ENCODE measurements around the gene COL4A3. TPM values are rescaled to one million over a fixed set of nuclear protein-coding genes. Genes with fewer than 3 reads are reported as not detected.
"Not testable (repeated sequence)": the region's sequence is repeated elsewhere in the genome, so short reads cannot be mapped to it uniquely, and the experiment has no call there.

The COL4A3 gene
- total RNA-seq, 2 donors from 2014 or later, result 1.6 to 16.5 TPM

DNA sequence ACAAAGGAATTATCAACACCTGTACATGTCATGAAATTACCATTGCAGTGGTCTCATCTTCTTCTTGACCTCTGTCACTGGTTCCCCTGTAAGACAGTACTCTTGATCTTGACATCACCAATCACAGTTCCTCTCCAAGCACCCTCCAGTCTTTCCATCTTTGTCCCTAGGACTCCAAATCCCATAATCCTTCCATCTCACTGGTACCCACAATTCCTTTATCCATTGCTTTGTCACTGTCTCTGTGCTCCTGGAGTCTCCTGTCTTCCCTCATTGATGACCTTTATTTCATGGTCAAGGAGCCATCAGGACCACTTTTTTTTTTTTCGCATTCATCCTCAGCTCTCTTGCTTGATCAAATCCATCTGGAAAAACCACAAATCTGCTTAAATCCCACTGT lies 56.7 kb downstream of the COL4A3 start:
- 47 to 97% methylated on average over 1 of the region's 1 CpG for whole genome bisulfite sequencing, 2 donors
- DNase-seq, result no peak
- no peak for TF ChIP-seq POLR2A (IDR thresholded peaks at IDR 0.05)
- TF ChIP-seq, protein P1, sequence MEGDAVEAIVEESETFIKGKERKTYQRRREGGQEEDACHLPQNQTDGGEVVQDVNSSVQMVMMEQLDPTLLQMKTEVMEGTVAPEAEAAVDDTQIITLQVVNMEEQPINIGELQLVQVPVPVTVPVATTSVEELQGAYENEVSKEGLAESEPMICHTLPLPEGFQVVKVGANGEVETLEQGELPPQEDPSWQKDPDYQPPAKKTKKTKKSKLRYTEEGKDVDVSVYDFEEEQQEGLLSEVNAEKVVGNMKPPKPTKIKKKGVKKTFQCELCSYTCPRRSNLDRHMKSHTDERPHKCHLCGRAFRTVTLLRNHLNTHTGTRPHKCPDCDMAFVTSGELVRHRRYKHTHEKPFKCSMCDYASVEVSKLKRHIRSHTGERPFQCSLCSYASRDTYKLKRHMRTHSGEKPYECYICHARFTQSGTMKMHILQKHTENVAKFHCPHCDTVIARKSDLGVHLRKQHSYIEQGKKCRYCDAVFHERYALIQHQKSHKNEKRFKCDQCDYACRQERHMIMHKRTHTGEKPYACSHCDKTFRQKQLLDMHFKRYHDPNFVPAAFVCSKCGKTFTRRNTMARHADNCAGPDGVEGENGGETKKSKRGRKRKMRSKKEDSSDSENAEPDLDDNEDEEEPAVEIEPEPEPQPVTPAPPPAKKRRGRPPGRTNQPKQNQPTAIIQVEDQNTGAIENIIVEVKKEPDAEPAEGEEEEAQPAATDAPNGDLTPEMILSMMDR (IDR thresholded peaks at IDR 0.05), result no peak
- Histone ChIP-seq H3K27ac (no peak overlapping the region), H3K27me3 (no peaks in the 10 kb centered on the region), H3K4me3 (no peak overlapping the region), H3K4me1 (no peaks in the 10 kb centered on the region), H3K9me3 (no peaks in the 10 kb centered on the region), H3K36me3 (replicated peaks in 1 of 2; ENCODE audit: insufficient read depth in 1 of 2, low read depth in 2 of 2) (no peaks in the 10 kb centered on the region)
- intact Hi-C loops (cut with DNase I), result no loop called here
- ATAC-seq, result no peak

DNA sequence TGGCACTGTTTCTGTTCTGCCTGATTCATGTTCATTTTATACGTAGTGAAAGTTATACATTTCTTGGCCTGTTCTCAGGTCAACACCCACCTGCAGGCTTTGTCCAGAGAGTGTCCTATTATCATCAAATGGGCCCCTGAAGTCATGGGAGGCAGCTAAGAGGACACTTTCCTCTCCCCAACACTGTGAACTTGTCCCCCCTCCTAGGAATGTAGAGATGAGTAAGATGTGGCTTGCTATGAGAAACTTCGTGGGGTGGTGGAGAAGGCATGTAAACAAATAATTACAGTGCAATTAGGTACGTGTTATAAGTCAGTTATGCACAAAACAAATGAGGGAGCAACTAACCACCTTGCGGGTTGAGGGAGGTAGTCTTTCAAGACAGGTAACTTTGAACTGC lies 57.9 kb downstream of the COL4A3 start:
- ATAC-seq, result no peak
- Histone ChIP-seq H3K4me1 (no peaks in the 10 kb centered on the region), H3K4me3 (no peak overlapping the region), H3K36me3 (replicated peaks in 1 of 2; ENCODE audit: insufficient read depth in 1 of 2, low read depth in 2 of 2) (no peaks in the 10 kb centered on the region), H3K27ac (no peak overlapping the region), H3K9me3 (no peaks in the 10 kb centered on the region), H3K27me3 (no peaks in the 10 kb centered on the region)
- no peak for TF ChIP-seq POLR2A (IDR thresholded peaks at IDR 0.05)
- TF ChIP-seq, protein P1 (IDR thresholded peaks at IDR 0.05), result no peak
- no peak for DNase-seq
- intact Hi-C loops (cut with DNase I), result no loop called here
- 44 to 49% methylated on average over 4 of the region's 4 CpGs for whole genome bisulfite sequencing, 2 donors

DNA sequence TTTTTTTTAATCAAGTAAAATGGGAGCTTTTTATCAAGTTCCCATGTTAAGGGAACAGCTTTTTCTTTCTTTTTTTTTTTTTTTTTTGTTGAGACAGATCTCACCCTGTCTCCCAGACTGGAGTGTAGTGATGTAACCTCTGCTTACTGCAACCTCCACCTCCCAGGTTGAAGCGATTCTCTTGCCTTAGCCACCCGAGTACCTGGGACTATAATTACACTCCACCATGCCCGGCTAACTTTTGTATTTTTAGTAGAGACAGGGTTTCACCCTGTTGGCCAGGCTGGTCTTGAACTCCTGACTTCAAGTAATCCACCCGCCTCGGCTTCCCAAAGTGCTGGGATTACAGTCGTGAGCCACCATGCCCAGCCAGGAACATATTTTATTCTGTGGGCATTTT lies 61.2 kb downstream of the COL4A3 start:
- H3K27me3 ChIP-seq; H3K27ac ChIP-seq; H3K36me3 ChIP-seq (replicated peaks in 1 of 2; ENCODE audit: insufficient read depth in 1 of 2, low read depth in 2 of 2); DNase-seq; intact Hi-C loops (cut with DNase I); H3K9me3 ChIP-seq; H3K4me3 ChIP-seq; H3K4me1 ChIP-seq; ATAC-seq: not testable (repeated sequence)
- WGBS, 2 donors, result 93 to 94% methylated on average over 6 of the region's 6 CpGs

DNA sequence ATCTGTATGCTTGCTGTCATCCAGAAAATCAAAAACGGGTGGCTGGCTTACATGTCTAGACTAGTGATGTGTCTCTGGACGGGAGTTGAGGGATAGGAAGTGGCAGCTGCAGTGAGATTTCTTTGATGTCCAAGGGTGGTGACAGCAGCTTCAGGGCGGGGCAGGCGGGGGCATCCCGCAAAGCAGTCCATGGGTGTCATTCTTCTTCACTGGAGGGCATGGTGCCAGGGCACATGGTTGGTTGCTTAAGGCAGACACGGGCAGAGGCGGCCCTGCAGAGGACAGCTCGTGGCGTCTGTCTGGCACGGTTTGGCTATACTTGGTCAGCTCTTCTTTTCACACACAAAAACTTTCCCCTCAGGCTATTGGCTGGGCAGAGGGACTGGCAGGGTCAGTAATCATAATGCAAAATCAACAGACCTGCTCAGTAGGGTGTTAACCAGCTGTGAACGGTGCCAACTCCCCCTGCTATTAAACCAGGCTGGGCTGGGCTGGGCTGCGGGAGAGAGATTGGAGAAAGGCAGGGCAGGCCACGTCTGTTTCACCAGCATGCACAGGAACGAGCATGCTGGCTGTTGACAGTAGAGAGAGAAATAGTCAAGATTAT lies 63.7 kb downstream of the COL4A3 start:
- TF ChIP-seq POLR2A (IDR thresholded peaks at IDR 0.05), result no peak
- TF ChIP-seq, protein P1 (IDR thresholded peaks at IDR 0.05), result no peak
- ATAC-seq (peak; percentile 58), DNase-seq (peak; percentile 37 to 69 (median 42))
- H3K4me1 ChIP-seq, result peaks cover 9% of the 10 kb centered on the region
- H3K4me3 ChIP-seq, result no peak overlapping the region
- H3K27me3 ChIP-seq, result no peaks in the 10 kb centered on the region
- WGBS, 2 donors, result 19 to 23% methylated on average over 14 of the region's 14 CpGs
- no peak overlapping the region for H3K27ac ChIP-seq
- no peaks in the 10 kb centered on the region for H3K36me3 ChIP-seq (replicated peaks in 1 of 2; ENCODE audit: insufficient read depth in 1 of 2, low read depth in 2 of 2)
- intact Hi-C loops (cut with DNase I), result no loop called here
- no peaks in the 10 kb centered on the region for H3K9me3 ChIP-seq

DNA sequence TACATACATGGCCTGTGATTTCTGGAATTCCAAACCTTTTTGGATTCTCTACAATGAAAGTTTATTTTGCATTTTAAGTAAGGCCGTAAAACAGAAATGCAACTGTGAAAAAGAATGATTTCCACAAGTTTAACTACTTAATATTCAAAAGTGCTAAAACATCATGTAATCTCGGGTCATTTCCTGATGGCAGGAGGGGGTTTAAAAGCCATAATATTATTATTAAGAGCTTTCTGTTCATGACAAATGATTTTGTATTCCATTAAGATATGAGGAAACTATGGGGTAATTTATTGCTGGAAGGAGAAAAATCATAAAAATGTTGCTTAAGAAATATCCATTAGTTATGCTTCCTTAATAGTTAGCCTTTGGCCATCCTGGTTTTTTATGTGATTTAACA lies 65.7 kb downstream of the COL4A3 start:
- H3K27me3 ChIP-seq, result no peaks in the 10 kb centered on the region
- H3K4me1 ChIP-seq, result peaks cover 9% of the 10 kb centered on the region
- H3K36me3 ChIP-seq (replicated peaks in 1 of 2; ENCODE audit: insufficient read depth in 1 of 2, low read depth in 2 of 2), result no peaks in the 10 kb centered on the region
- no peaks in the 10 kb centered on the region for H3K9me3 ChIP-seq
- no peak overlapping the region for H3K4me3 ChIP-seq
- no peak for ATAC-seq
- intact Hi-C loops (cut with DNase I), result no loop called here
- no peak overlapping the region for H3K27ac ChIP-seq
- DNase-seq, result no peak
- no peak for TF ChIP-seq POLR2A (IDR thresholded peaks at IDR 0.05)
- TF ChIP-seq, protein P1 (IDR thresholded peaks at IDR 0.05), result no peak
- 74 to 77% methylated on average over 2 of the region's 2 CpGs for WGBS, 2 donors
